ENCODE results near the gene MAD1L1. TPM values are rescaled to one million over a fixed set of nuclear protein-coding genes. Genes with fewer than 3 reads are reported as not detected.

The MAD1L1 gene
- total RNA-seq, 2 donors from 2014 or later, result 51.2 to 63.8 TPM

- Mint-ChIP-seq H3K27me3 (ENCODE audit: low read depth) (no peaks in the 10 kb centered on the region), H3K4me1 (ENCODE audit: low read depth) (peaks cover 17% of the 10 kb centered on the region), H3K4me3 (no peak overlapping the region), H3K27ac (no peak overlapping the region), H3K9me3 (no peaks in the 10 kb centered on the region), H3K36me3 (ENCODE audit: insufficient read depth in 2 of 2) (no peaks in the 10 kb centered on the region)
- ATAC-seq (replicated peaks in 1 of 2) (no peak), DNase-seq (no peak)
Observed at GRCh38 chr7:2087744-2088143, 145.0 kb downstream of the MAD1L1 start.

- Mint-ChIP-seq H3K36me3 (ENCODE audit: insufficient read depth in 2 of 2) (no peaks in the 10 kb centered on the region), H3K4me3 (no peak overlapping the region), H3K9me3 (no peaks in the 10 kb centered on the region), H3K4me1 (ENCODE audit: low read depth) (peaks cover 17% of the 10 kb centered on the region), H3K27me3 (ENCODE audit: low read depth) (no peaks in the 10 kb centered on the region), H3K27ac (no peak overlapping the region)
- ATAC-seq (replicated peaks in 1 of 2) (no peak), DNase-seq (no peak)
Observed at GRCh38 chr7:2086229-2086628, 146.5 kb downstream of the MAD1L1 start.

- DNase-seq (no peak), ATAC-seq (replicated peaks in 1 of 2) (no peak)
- H3K27ac Mint-ChIP-seq, result no peak overlapping the region
- no peak overlapping the region for H3K4me3 Mint-ChIP-seq
- no peaks in the 10 kb centered on the region for H3K36me3 Mint-ChIP-seq (ENCODE audit: insufficient read depth in 2 of 2)
- H3K27me3 Mint-ChIP-seq (ENCODE audit: low read depth), result no peaks in the 10 kb centered on the region
- H3K4me1 Mint-ChIP-seq (ENCODE audit: low read depth), result peaks cover 17% of the 10 kb centered on the region
- no peaks in the 10 kb centered on the region for H3K9me3 Mint-ChIP-seq
Observed at GRCh38 chr7:2085804-2086203, 146.9 kb downstream of the MAD1L1 start.

- Mint-ChIP-seq H3K27me3 (ENCODE audit: low read depth) (no peaks in the 10 kb centered on the region), H3K9me3 (no peaks in the 10 kb centered on the region), H3K4me1 (ENCODE audit: low read depth) (peaks cover 17% of the 10 kb centered on the region), H3K27ac (no peak overlapping the region), H3K36me3 (ENCODE audit: insufficient read depth in 2 of 2) (no peaks in the 10 kb centered on the region), H3K4me3 (peak overlapping the region in 1 of 2 donors; percentile 8)
- ATAC-seq (replicated peaks in 1 of 2) (peak; percentile 62 to 67), DNase-seq (no peak)
Observed at GRCh38 chr7:2084781-2085505, 147.8 kb downstream of the MAD1L1 start.

DNA sequence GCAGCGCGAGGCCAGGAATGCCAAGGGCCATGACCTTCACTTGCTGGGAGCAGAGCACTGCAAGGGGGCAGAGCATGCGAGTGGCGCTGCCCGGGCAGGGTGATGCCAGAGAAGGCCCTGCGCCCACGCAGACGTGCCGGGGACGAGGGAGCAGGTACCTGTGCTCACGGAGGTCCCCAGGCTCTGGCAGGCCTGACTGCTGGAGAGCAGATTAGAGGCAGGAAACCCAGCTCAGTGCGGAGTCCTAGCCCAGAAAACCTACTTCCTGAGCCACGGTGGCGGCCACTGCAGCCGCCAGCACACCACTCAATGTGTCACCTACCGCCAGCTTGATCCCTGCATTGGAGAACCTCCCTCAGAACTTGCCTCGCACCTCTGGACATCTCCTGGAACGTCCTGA, 148.4 kb downstream of the MAD1L1 start:
- Mint-ChIP-seq H3K36me3 (ENCODE audit: insufficient read depth in 2 of 2) (no peaks in the 10 kb centered on the region), H3K27me3 (ENCODE audit: low read depth) (no peaks in the 10 kb centered on the region), H3K4me3 (peak overlapping the region in 1 of 2 donors; percentile 6), H3K9me3 (no peaks in the 10 kb centered on the region), H3K27ac (no peak overlapping the region), H3K4me1 (ENCODE audit: low read depth) (peaks cover 17% of the 10 kb centered on the region)
- peak in 1 of 2 donors; percentile 21 for DNase-seq
- ATAC-seq (replicated peaks in 1 of 2), result peak; percentile 44 to 55

GRCh38 chr7:2083362-2083761, 149.4 kb downstream of the MAD1L1 start:
- Mint-ChIP-seq H3K27me3 (ENCODE audit: low read depth) (no peaks in the 10 kb centered on the region), H3K27ac (no peak overlapping the region), H3K9me3 (no peaks in the 10 kb centered on the region), H3K36me3 (ENCODE audit: insufficient read depth in 2 of 2) (no peaks in the 10 kb centered on the region), H3K4me1 (ENCODE audit: low read depth) (peaks cover 17% of the 10 kb centered on the region), H3K4me3 (no peak overlapping the region)
- DNase-seq (no peak), ATAC-seq (replicated peaks in 1 of 2) (no peak)

DNA sequence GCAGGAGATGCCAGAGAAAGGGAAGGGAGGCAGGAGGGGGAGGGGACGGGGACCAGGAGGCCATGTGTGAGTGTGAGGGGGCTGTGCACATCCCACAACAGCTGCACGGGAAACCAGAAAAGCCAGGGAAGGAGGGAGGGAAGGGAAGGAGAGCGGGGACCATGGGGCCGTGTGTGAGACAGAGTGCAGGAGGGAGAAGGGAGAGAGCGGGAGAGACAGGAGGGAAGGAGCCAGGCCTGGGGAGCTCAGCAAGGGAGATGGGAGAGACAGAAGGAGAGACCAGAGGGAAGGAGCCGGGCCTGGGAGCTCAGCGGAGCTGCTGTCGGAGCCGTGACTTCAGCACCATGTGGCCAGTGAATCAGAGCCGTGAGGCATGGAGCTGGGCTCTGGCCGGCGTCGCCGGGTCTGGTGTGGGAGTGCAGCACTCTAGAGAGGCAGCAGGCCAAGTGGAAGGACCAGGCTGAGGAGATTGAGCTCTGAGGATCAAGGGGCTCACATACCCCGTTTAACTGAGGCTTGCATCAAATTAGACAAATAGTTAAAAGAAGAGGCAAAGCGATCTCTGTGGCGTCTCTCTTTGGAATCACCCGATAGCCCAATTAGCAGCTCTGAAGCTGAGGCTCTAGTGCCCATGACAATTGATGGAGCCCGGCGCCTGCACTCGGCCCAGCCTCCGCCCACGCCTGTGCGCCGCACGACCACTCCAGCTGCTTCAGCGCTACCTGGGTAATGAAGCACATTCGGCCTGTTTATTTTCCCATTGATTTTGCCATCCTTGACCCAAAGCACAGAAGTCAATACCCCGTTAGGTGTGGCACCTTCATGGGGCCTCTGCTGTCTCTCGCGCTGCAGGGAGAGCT, 150.4 kb downstream of the MAD1L1 start:
- ATAC-seq (replicated peaks in 1 of 2) (no peak), DNase-seq (no peak)
- Mint-ChIP-seq H3K27me3 (ENCODE audit: low read depth) (no peaks in the 10 kb centered on the region), H3K27ac (no peak overlapping the region), H3K36me3 (ENCODE audit: insufficient read depth in 2 of 2) (no peaks in the 10 kb centered on the region), H3K9me3 (no peaks in the 10 kb centered on the region), H3K4me3 (no peak overlapping the region), H3K4me1 (ENCODE audit: low read depth) (peaks cover 19% of the 10 kb centered on the region)

DNA sequence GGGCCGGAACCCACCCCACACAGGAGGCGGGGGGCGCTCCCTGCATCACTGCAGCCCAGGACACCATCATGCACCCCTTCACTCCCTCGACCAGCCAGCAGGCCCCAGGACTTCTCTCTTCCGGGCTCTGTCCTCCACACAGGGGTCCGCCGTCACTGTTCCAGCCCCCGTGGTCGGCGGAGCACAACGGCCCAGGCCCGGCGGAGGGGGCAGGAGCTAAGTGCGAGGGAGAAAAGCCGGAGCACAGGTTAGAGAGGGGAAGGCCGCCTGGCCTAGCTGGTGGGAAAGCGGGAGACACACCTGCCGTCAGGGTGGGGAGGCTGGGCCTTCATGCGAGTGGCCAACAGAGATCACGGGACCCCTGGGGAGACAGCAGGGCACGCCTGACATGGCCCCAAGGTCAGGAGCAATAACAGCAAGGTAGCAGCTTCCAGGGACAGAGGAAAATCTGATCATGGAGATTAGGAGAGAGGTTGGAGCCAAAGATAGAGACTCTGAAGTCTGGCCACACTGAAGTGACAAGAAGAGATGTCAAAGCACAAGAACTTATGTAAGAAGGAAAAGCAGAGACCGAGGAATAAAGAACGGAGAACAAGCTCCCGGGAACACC, 151.1 kb downstream of the MAD1L1 start:
- Mint-ChIP-seq H3K4me1 (ENCODE audit: low read depth) (peaks cover 24% of the 10 kb centered on the region), H3K9me3 (no peaks in the 10 kb centered on the region), H3K4me3 (no peak overlapping the region), H3K27me3 (ENCODE audit: low read depth) (no peaks in the 10 kb centered on the region), H3K36me3 (ENCODE audit: insufficient read depth in 2 of 2) (no peaks in the 10 kb centered on the region), H3K27ac (no peak overlapping the region)
- ATAC-seq (replicated peaks in 1 of 2) (no peak), DNase-seq (no peak)

GRCh38 chr7:2080477-2080876, 152.3 kb downstream of the MAD1L1 start:
- DNase-seq, result no peak
- no peaks in the 10 kb centered on the region for H3K36me3 Mint-ChIP-seq (ENCODE audit: insufficient read depth in 2 of 2)

DNA sequence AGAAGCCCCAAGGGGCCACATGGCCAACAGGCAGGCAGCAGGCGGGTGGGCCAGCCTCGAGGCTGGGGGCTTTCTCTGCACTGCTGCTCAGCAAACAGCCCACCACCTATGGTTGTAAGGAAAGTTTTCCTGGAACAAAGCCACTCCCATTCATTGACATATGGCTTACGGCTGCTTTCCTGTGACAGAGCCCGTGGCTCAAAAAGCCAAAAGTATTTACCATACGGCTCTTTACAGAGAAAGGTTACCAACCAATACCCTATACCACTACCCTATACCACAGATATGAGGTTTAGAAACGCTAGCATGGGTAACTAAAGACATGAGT, 152.7 kb downstream of the MAD1L1 start:
- Mint-ChIP-seq H3K36me3 (ENCODE audit: insufficient read depth in 2 of 2) (no peaks in the 10 kb centered on the region), H3K27ac (no peak overlapping the region), H3K27me3 (ENCODE audit: low read depth) (no peaks in the 10 kb centered on the region), H3K9me3 (no peaks in the 10 kb centered on the region), H3K4me1 (ENCODE audit: low read depth) (peaks cover 20% of the 10 kb centered on the region), H3K4me3 (no peak overlapping the region)
- DNase-seq (no peak), ATAC-seq (replicated peaks in 1 of 2) (no peak)

More at GRCh38 chr7:2080477-2080876, 152.3 kb downstream of the MAD1L1 start:
- Mint-ChIP-seq H3K27me3 (ENCODE audit: low read depth) (no peaks in the 10 kb centered on the region), H3K9me3 (no peaks in the 10 kb centered on the region), H3K27ac (no peak overlapping the region), H3K4me3 (no peak overlapping the region), H3K4me1 (ENCODE audit: low read depth) (peaks cover 24% of the 10 kb centered on the region)
- no peak for ATAC-seq (replicated peaks in 1 of 2)

- Mint-ChIP-seq H3K27ac (no peak overlapping the region), H3K9me3 (no peaks in the 10 kb centered on the region), H3K4me1 (ENCODE audit: low read depth) (peaks cover 14% of the 10 kb centered on the region), H3K27me3 (ENCODE audit: low read depth) (no peaks in the 10 kb centered on the region), H3K36me3 (ENCODE audit: insufficient read depth in 2 of 2) (no peaks in the 10 kb centered on the region), H3K4me3 (no peak overlapping the region)
- DNase-seq (no peak), ATAC-seq (replicated peaks in 1 of 2) (no peak)
Observed at GRCh38 chr7:2079332-2080059, 153.2 kb downstream of the MAD1L1 start.

DNA sequence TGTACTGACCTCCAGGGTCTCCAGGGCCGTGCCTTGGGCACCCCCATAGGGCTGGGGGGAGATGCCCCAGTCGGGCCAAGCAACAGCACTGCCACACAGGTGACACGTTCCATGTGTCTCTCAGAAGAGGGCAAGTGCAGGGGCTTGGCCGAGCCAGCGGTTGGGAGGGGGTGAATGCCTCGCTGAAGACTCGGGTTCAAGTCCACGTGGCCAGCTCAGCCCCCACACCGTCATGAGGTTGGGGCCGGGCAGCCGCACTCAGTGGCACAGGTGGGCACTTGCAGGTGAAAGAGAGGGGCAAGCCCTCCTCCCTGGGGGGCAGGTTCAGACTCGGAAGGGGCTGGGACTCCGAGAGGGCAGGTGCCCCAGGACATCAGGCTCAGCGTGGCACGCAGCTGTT, 153.8 kb downstream of the MAD1L1 start:
- H3K36me3 Mint-ChIP-seq (ENCODE audit: insufficient read depth in 2 of 2), result no peaks in the 10 kb centered on the region
- DNase-seq, result no peak
- H3K9me3 Mint-ChIP-seq, result no peaks in the 10 kb centered on the region
- no peak overlapping the region for H3K4me3 Mint-ChIP-seq
- ATAC-seq (replicated peaks in 1 of 2), result no peak
- no peaks in the 10 kb centered on the region for H3K27me3 Mint-ChIP-seq (ENCODE audit: low read depth)
- no peak overlapping the region for H3K27ac Mint-ChIP-seq
- peaks cover 9% of the 10 kb centered on the region for H3K4me1 Mint-ChIP-seq (ENCODE audit: low read depth)

DNA sequence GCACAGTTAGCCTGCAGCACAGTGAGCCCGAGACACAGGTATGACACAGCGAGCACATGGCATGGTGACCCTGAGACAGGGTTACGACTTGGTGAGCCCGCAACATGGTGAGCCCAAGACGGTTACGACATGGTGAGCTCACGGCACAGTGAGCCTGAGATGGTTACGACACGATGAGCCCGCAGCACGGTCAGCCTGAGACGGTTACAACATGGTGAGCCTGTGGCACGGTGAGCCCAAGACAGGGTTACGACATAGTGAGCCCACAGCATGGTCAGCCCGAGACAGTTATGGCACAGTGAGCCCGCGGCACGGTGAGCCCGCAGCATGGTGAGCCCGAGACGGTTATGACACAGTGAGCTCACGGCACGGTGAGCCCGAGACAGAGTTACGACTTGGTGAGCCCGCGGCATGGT, 156.1 kb downstream of the MAD1L1 start:
- H3K4me1 Mint-ChIP-seq (ENCODE audit: low read depth), result peaks cover 19% of the 10 kb centered on the region
- H3K27ac Mint-ChIP-seq, result no peak overlapping the region
- H3K27me3 Mint-ChIP-seq (ENCODE audit: low read depth), result no peaks in the 10 kb centered on the region
- H3K36me3 Mint-ChIP-seq (ENCODE audit: insufficient read depth in 2 of 2), result no peaks in the 10 kb centered on the region
- DNase-seq (no peak), ATAC-seq (replicated peaks in 1 of 2) (no peak)
- H3K4me3 Mint-ChIP-seq, result no peak overlapping the region
- no peaks in the 10 kb centered on the region for H3K9me3 Mint-ChIP-seq

Data from activated T-cell treated with anti-CD3 and anti-CD28 coated beads, Interleukin-2, amount 50 U/mL, for 72 hours (primary cell).